GM12873 (cell line): ENCODE measurements around the gene BOD1L2.

Source experiments
- TF ChIP-seq, protein P1 (sequence below): IDR thresholded peaks from 2 replicates; pipeline ENCODE4 v1.5.1; 2012; ENCODE audit warnings: low read depth, mild to moderate bottlenecking, moderate library complexity, low read length, control low read depth; ENCODE audit not compliant: insufficient read depth; ENCODE audit errors: missing control alignments

The BOD1L2 gene

DNA sequence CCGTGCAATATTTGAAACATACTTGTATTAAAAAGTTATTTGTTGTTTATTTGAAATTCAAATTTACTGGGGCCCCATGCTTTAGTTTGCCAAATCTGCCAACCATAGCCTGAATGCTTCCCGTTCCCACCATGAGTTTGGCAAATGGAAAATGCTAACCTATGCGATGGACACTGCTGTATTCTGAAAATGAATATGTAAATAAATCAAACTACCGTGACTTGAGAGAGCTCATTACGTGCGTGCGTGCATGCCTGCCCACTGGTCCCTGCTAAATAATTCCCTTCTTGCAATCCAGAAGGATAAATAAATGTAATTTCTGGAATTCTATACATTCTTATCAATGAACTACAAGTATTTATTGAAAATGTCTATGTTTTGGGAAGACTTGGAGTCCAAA, 3.2 kb downstream of the BOD1L2 start:
- TF ChIP-seq, protein P1, sequence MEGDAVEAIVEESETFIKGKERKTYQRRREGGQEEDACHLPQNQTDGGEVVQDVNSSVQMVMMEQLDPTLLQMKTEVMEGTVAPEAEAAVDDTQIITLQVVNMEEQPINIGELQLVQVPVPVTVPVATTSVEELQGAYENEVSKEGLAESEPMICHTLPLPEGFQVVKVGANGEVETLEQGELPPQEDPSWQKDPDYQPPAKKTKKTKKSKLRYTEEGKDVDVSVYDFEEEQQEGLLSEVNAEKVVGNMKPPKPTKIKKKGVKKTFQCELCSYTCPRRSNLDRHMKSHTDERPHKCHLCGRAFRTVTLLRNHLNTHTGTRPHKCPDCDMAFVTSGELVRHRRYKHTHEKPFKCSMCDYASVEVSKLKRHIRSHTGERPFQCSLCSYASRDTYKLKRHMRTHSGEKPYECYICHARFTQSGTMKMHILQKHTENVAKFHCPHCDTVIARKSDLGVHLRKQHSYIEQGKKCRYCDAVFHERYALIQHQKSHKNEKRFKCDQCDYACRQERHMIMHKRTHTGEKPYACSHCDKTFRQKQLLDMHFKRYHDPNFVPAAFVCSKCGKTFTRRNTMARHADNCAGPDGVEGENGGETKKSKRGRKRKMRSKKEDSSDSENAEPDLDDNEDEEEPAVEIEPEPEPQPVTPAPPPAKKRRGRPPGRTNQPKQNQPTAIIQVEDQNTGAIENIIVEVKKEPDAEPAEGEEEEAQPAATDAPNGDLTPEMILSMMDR: no peak

DNA sequence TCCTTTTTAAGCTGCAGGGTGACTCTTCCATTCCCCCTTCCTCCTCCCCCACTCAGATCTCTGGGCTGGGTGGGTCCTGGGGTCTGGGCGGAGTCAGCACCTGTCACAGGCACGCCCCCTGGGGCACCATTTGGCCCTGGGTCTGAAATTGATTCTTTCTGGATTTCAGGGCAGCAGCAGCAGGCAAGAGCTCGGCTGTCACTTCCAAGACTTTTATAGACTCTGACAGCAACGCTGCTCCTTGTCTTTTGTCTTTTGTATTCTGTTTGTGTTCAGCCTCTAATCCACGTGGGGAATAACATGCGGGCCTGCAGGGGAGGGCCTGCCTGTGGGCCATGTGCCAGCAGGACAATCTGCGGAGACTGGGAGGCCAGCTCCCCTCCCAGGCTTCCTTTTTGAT, 3.9 kb downstream of the BOD1L2 start:
- TF ChIP-seq, protein P1: no peak

GRCh38 chr18:57154191-57154830, 7.4 kb downstream of the BOD1L2 start:
- TF ChIP-seq, protein P1: no peak

DNA sequence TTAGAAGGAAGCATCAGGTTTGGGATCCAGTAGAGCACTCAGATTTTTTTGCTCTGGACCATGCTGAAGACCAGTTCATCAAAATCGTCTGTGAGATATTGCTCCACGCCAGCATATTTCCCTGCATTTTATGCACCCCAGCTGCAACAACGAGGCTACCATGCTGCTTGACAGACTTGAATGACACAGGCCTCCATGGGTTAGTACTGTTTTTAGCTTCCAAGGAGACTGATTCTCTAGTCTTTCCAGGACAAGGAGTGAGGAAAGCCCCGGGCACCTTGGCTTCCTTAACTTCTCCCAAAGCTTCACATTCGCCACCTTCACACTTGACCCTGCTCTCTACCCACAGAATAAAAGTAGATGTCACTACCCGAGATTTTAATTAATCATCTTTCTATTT, 17.5 kb downstream of the BOD1L2 start:
- TF ChIP-seq, protein P1: no peak

- TF ChIP-seq, protein P1: no peak
Observed at GRCh38 chr18:57167617-57168308, 20.9 kb downstream of the BOD1L2 start.

DNA sequence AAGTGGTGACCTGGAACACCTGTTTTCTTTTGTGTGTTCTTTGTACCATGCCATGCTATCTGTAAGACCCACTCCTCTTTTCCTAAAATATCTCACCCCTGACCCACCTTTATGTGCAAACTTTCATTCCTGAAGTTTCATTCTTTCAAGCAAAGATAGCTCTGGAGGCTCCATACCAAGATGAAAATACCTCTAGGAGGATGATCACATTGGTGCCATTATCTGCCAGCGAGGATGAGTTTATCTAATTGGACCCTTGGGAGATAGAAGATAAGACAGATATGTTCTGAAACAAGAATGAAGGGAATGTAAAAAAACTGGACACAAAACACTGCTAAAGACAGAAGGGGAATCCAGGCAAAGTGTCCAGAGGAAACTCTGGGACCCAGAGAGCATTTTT, 24.1 kb downstream of the BOD1L2 start:
- TF ChIP-seq, protein P1: no peak

GRCh38 chr18:57175532-57175931, 28.6 kb downstream of the BOD1L2 start:
- TF ChIP-seq, protein P1: no peak
